ENCODE results near the gene DDOST.

Gene DDOST

GRCh38 chr1:20652300-20652699, 8.9 kb downstream of the DDOST start:
- FAIRE-seq = no peak
- DNase-seq (ENCODE audit: insufficient read length, low spot score) = no peak

GRCh38 chr1:20648946-20649345, 12.2 kb downstream of the DDOST start:
- no peak for TF ChIP-seq SPI1 (IDR thresholded peaks at IDR 0.05; ENCODE audit: low read depth, low read length)
- no peak for TF ChIP-seq TAF1 (IDR thresholded peaks at IDR 0.05; ENCODE audit: low read depth, low read length)
- no peak for TF ChIP-seq POLR2AphosphoS5 (IDR thresholded peaks at IDR 0.05; ENCODE audit: low read depth, low read length)
- TF ChIP-seq PAX5 (IDR thresholded peaks at IDR 0.05; ENCODE audit: insufficient read depth, low read length, severe bottlenecking) = no peak
- TF ChIP-seq POLR2A (IDR thresholded peaks at IDR 0.05; ENCODE audit: low read depth, low read length) = no peak
- TF ChIP-seq POU2F2 (IDR thresholded peaks at IDR 0.05; ENCODE audit: low read depth, low read length) = no peak
- FAIRE-seq (no peak), DNase-seq (ENCODE audit: insufficient read length, low spot score) (no peak)

More at GRCh38 chr1:20652300-20652699, 8.9 kb downstream of the DDOST start:
- TF ChIP-seq POLR2AphosphoS5 (IDR thresholded peaks at IDR 0.05; ENCODE audit: low read depth, low read length) (no peak), TAF1 (IDR thresholded peaks at IDR 0.05; ENCODE audit: low read depth, low read length) (no peak), POU2F2 (IDR thresholded peaks at IDR 0.05; ENCODE audit: low read depth, low read length) (no peak), POLR2A (IDR thresholded peaks at IDR 0.05; ENCODE audit: low read depth, low read length) (no peak), PAX5 (IDR thresholded peaks at IDR 0.05; ENCODE audit: insufficient read depth, low read length, severe bottlenecking) (no peak), SPI1 (IDR thresholded peaks at IDR 0.05; ENCODE audit: low read depth, low read length) (no peak)

- peak; percentile 38; the same call in 1 of the 2 replicates for TF ChIP-seq POLR2AphosphoS5 (IDR thresholded peaks at IDR 0.05; ENCODE audit: low read depth, low read length)
- TF ChIP-seq PAX5 (IDR thresholded peaks at IDR 0.05; ENCODE audit: insufficient read depth, low read length, severe bottlenecking) = no peak
- no peak for FAIRE-seq
- DNase-seq (ENCODE audit: insufficient read length, low spot score) = no peak
These were observed 12.7 kb downstream of the DDOST start for GRCh38 chr1:20648438-20648837.

- DNase-seq (ENCODE audit: insufficient read length, low spot score) = no peak
- TF ChIP-seq POLR2AphosphoS5 (IDR thresholded peaks at IDR 0.05; ENCODE audit: low read depth, low read length) = no peak
- no peak for TF ChIP-seq TAF1 (IDR thresholded peaks at IDR 0.05; ENCODE audit: low read depth, low read length)
- no peak for TF ChIP-seq PAX5 (IDR thresholded peaks at IDR 0.05; ENCODE audit: insufficient read depth, low read length, severe bottlenecking)
- no peak for TF ChIP-seq SPI1 (IDR thresholded peaks at IDR 0.05; ENCODE audit: low read depth, low read length)
- TF ChIP-seq POU2F2 (IDR thresholded peaks at IDR 0.05; ENCODE audit: low read depth, low read length) = no peak
- no peak for TF ChIP-seq POLR2A (IDR thresholded peaks at IDR 0.05; ENCODE audit: low read depth, low read length)
- no peak for FAIRE-seq
These were observed 15.8 kb downstream of the DDOST start for GRCh38 chr1:20645414-20645813.

- FAIRE-seq (no peak), DNase-seq (ENCODE audit: insufficient read length, low spot score) (no peak)
- no peak for TF ChIP-seq POU2F2 (IDR thresholded peaks at IDR 0.05; ENCODE audit: low read depth, low read length)
- no peak for TF ChIP-seq POLR2AphosphoS5 (IDR thresholded peaks at IDR 0.05; ENCODE audit: low read depth, low read length)
- no peak for TF ChIP-seq PAX5 (IDR thresholded peaks at IDR 0.05; ENCODE audit: insufficient read depth, low read length, severe bottlenecking)
These were observed 16.8 kb downstream of the DDOST start for GRCh38 chr1:20644416-20644815.

- FAIRE-seq (no peak), DNase-seq (ENCODE audit: insufficient read length, low spot score) (no peak)
- TF ChIP-seq TAF1 (IDR thresholded peaks at IDR 0.05; ENCODE audit: low read depth, low read length) (no peak), POLR2A (IDR thresholded peaks at IDR 0.05; ENCODE audit: low read depth, low read length) (no peak), POU2F2 (IDR thresholded peaks at IDR 0.05; ENCODE audit: low read depth, low read length) (no peak), POLR2AphosphoS5 (IDR thresholded peaks at IDR 0.05; ENCODE audit: low read depth, low read length) (no peak), SPI1 (IDR thresholded peaks at IDR 0.05; ENCODE audit: low read depth, low read length) (no peak), PAX5 (IDR thresholded peaks at IDR 0.05; ENCODE audit: insufficient read depth, low read length, severe bottlenecking) (no peak)
These were observed 18.1 kb downstream of the DDOST start for GRCh38 chr1:20643080-20643479.

GRCh38 chr1:20641975-20642374, 19.2 kb downstream of the DDOST start:
- no peak for TF ChIP-seq POLR2AphosphoS5 (IDR thresholded peaks at IDR 0.05; ENCODE audit: low read depth, low read length)
- FAIRE-seq (no peak), DNase-seq (ENCODE audit: insufficient read length, low spot score) (no peak)

GRCh38 chr1:20640183-20640597, 21.0 kb downstream of the DDOST start:
- FAIRE-seq = peak; percentile 76
- peak; percentile 59 for DNase-seq (ENCODE audit: insufficient read length, low spot score)
- TF ChIP-seq POU2F2 (IDR thresholded peaks at IDR 0.05; ENCODE audit: low read depth, low read length) (no peak), POLR2A (IDR thresholded peaks at IDR 0.05; ENCODE audit: low read depth, low read length) (no peak), SPI1 (IDR thresholded peaks at IDR 0.05; ENCODE audit: low read depth, low read length) (no peak), POLR2AphosphoS5 (IDR thresholded peaks at IDR 0.05; ENCODE audit: low read depth, low read length) (no peak), PAX5 (IDR thresholded peaks at IDR 0.05; ENCODE audit: insufficient read depth, low read length, severe bottlenecking) (no peak), TAF1 (IDR thresholded peaks at IDR 0.05; ENCODE audit: low read depth, low read length) (no peak)

GRCh38 chr1:20636785-20637347, 24.3 kb downstream of the DDOST start:
- no peak for FAIRE-seq
- TF ChIP-seq SPI1 (IDR thresholded peaks at IDR 0.05; ENCODE audit: low read depth, low read length) (no peak), POU2F2 (IDR thresholded peaks at IDR 0.05; ENCODE audit: low read depth, low read length) (no peak), POLR2A (IDR thresholded peaks at IDR 0.05; ENCODE audit: low read depth, low read length) (no peak), PAX5 (IDR thresholded peaks at IDR 0.05; ENCODE audit: insufficient read depth, low read length, severe bottlenecking) (no peak), POLR2AphosphoS5 (IDR thresholded peaks at IDR 0.05; ENCODE audit: low read depth, low read length) (no peak), TAF1 (IDR thresholded peaks at IDR 0.05; ENCODE audit: low read depth, low read length) (no peak)
- no peak for DNase-seq (ENCODE audit: insufficient read length, low spot score)

GRCh38 chr1:20634594-20635084, 26.5 kb downstream of the DDOST start:
- TF ChIP-seq POLR2A (IDR thresholded peaks at IDR 0.05; ENCODE audit: low read depth, low read length) = no peak
- no peak for TF ChIP-seq TAF1 (IDR thresholded peaks at IDR 0.05; ENCODE audit: low read depth, low read length)
- TF ChIP-seq SPI1 (IDR thresholded peaks at IDR 0.05; ENCODE audit: low read depth, low read length) = no peak
- TF ChIP-seq PAX5 (IDR thresholded peaks at IDR 0.05; ENCODE audit: insufficient read depth, low read length, severe bottlenecking) = no peak
- TF ChIP-seq POU2F2 (IDR thresholded peaks at IDR 0.05; ENCODE audit: low read depth, low read length) = no peak
- no peak for TF ChIP-seq POLR2AphosphoS5 (IDR thresholded peaks at IDR 0.05; ENCODE audit: low read depth, low read length)
- FAIRE-seq (no peak), DNase-seq (ENCODE audit: insufficient read length, low spot score) (no peak)
